Measurements from ENCODE around the gene SP5.

SP5 gene

DNA sequence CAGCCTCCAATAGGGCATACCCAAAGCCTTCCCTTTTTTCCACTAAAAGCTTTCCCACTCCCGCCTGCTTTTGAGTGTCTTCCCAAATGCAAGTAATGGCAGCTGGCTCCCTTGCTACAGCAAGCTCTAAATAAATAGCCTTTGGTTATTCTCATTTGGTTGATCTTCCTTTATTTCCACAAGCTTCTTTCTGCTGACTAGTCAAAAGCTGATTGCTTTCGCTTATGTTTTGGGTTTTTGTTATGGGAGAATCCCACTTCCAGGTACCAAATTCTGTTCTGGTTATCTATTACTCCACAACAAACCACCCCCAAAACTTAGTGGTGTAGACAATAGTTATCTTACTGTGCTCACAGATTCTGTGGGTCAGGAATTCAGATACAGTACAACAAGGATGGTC is 22.3 kb downstream of the SP5 start:
- Histone ChIP-seq H3K9ac (ENCODE audit: low read length) (no peak overlapping the region), H3K27ac (ENCODE audit: low read depth, low read length) (no peak overlapping the region), H3K79me1 (ENCODE audit: low read length) (no peaks in the 10 kb centered on the region), H2BK120ac (ENCODE audit: low read depth, low read length) (no peak overlapping the region), H3K18ac (ENCODE audit: low read length) (no peak overlapping the region), H4K8ac (ENCODE audit: low read depth, low read length) (no peak overlapping the region), H2BK15ac (replicated peaks; ENCODE audit: low read depth) (no peak overlapping the region), H2AK5ac (ENCODE audit: low read length) (no peak overlapping the region), H3K27me3 (ENCODE audit: insufficient read depth, low read length, poor library complexity) (no peaks in the 10 kb centered on the region), H3K79me2 (ENCODE audit: control insufficient read depth, insufficient read depth, low read length) (no peaks in the 10 kb centered on the region), H3K4me1 (ENCODE audit: control insufficient read depth, low read depth, low read length) (no peaks in the 10 kb centered on the region), H3K56ac (ENCODE audit: low read length) (no peak overlapping the region), H4K5ac (ENCODE audit: low read length) (no peak overlapping the region), H3K4me2 (ENCODE audit: low read length) (no peak overlapping the region), H3K23ac (ENCODE audit: low read length) (no peak overlapping the region), H3K36me3 (ENCODE audit: control insufficient read depth, insufficient read depth, low read length) (no peaks in the 10 kb centered on the region), H3K4me3 (ENCODE audit: low read length) (no peak overlapping the region), H2BK5ac (ENCODE audit: low read length) (no peak overlapping the region), H3K4ac (ENCODE audit: low read depth, low read length) (no peak overlapping the region)
- no CpG with 5 or more reads among the region's 2 CpGs for whole genome bisulfite sequencing (ENCODE audit: extremely low coverage, insufficient coverage, low lambda C conversion rate)
- DNase-seq, result no peak

- Histone ChIP-seq H3K23ac (ENCODE audit: low read length) (no peak overlapping the region), H3K4me1 (ENCODE audit: control insufficient read depth, low read depth, low read length) (no peaks in the 10 kb centered on the region), H3K9ac (ENCODE audit: low read length) (no peak overlapping the region), H3K79me1 (ENCODE audit: low read length) (no peaks in the 10 kb centered on the region), H2BK15ac (replicated peaks; ENCODE audit: low read depth) (no peak overlapping the region), H2BK5ac (ENCODE audit: low read length) (no peak overlapping the region), H3K4me2 (ENCODE audit: low read length) (no peak overlapping the region), H3K18ac (ENCODE audit: low read length) (no peak overlapping the region), H4K8ac (ENCODE audit: low read depth, low read length) (no peak overlapping the region), H4K5ac (ENCODE audit: low read length) (no peak overlapping the region), H3K4me3 (ENCODE audit: low read length) (no peak overlapping the region), H3K4ac (ENCODE audit: low read depth, low read length) (no peak overlapping the region), H3K27me3 (ENCODE audit: insufficient read depth, low read length, poor library complexity) (no peaks in the 10 kb centered on the region), H2BK120ac (ENCODE audit: low read depth, low read length) (no peak overlapping the region), H2AK5ac (ENCODE audit: low read length) (no peak overlapping the region), H3K36me3 (ENCODE audit: control insufficient read depth, insufficient read depth, low read length) (no peaks in the 10 kb centered on the region), H3K79me2 (ENCODE audit: control insufficient read depth, insufficient read depth, low read length) (no peaks in the 10 kb centered on the region), H3K56ac (ENCODE audit: low read length) (no peak overlapping the region), H3K27ac (ENCODE audit: low read depth, low read length) (no peak overlapping the region)
- DNase-seq, result no peak
- no CpG with 5 or more reads among the region's 4 CpGs for WGBS (ENCODE audit: extremely low coverage, insufficient coverage, low lambda C conversion rate)
Measured at GRCh38 chr2:170737821-170738220, 22.7 kb downstream of the SP5 start.

- Histone ChIP-seq H2AK5ac (ENCODE audit: low read length) (no peak overlapping the region), H3K4ac (ENCODE audit: low read depth, low read length) (no peak overlapping the region), H3K79me1 (ENCODE audit: low read length) (no peaks in the 10 kb centered on the region), H3K4me2 (ENCODE audit: low read length) (no peak overlapping the region), H3K27ac (ENCODE audit: low read depth, low read length) (no peak overlapping the region), H2BK5ac (ENCODE audit: low read length) (no peak overlapping the region), H3K79me2 (ENCODE audit: control insufficient read depth, insufficient read depth, low read length) (no peaks in the 10 kb centered on the region), H2BK120ac (ENCODE audit: low read depth, low read length) (no peak overlapping the region), H3K4me1 (ENCODE audit: control insufficient read depth, low read depth, low read length) (no peaks in the 10 kb centered on the region), H3K56ac (ENCODE audit: low read length) (no peak overlapping the region), H2BK15ac (replicated peaks; ENCODE audit: low read depth) (no peak overlapping the region), H4K5ac (ENCODE audit: low read length) (no peak overlapping the region), H3K9ac (ENCODE audit: low read length) (no peak overlapping the region), H3K36me3 (ENCODE audit: control insufficient read depth, insufficient read depth, low read length) (no peaks in the 10 kb centered on the region), H3K4me3 (ENCODE audit: low read length) (no peak overlapping the region), H3K27me3 (ENCODE audit: insufficient read depth, low read length, poor library complexity) (no peaks in the 10 kb centered on the region), H3K23ac (ENCODE audit: low read length) (no peak overlapping the region), H4K8ac (ENCODE audit: low read depth, low read length) (no peak overlapping the region), H3K18ac (ENCODE audit: low read length) (no peak overlapping the region)
- WGBS (ENCODE audit: extremely low coverage, insufficient coverage, low lambda C conversion rate), result no CpG with 5 or more reads among the region's 3 CpGs
- DNase-seq, result peak; percentile 31
Measured at GRCh38 chr2:170739048-170739447, 23.9 kb downstream of the SP5 start.

GRCh38 chr2:170739507-170740046 is 24.4 kb downstream of the SP5 start:
- no CpG with 5 or more reads among the region's 3 CpGs for WGBS (ENCODE audit: extremely low coverage, insufficient coverage, low lambda C conversion rate)
- Histone ChIP-seq H3K4me3 (ENCODE audit: low read length) (no peak overlapping the region), H3K79me2 (ENCODE audit: control insufficient read depth, insufficient read depth, low read length) (no peaks in the 10 kb centered on the region), H4K5ac (ENCODE audit: low read length) (no peak overlapping the region), H3K4ac (ENCODE audit: low read depth, low read length) (no peak overlapping the region), H3K9ac (ENCODE audit: low read length) (no peak overlapping the region), H3K79me1 (ENCODE audit: low read length) (no peaks in the 10 kb centered on the region), H3K27me3 (ENCODE audit: insufficient read depth, low read length, poor library complexity) (no peaks in the 10 kb centered on the region), H2AK5ac (ENCODE audit: low read length) (no peak overlapping the region), H3K18ac (ENCODE audit: low read length) (no peak overlapping the region), H3K36me3 (ENCODE audit: control insufficient read depth, insufficient read depth, low read length) (no peaks in the 10 kb centered on the region), H2BK120ac (ENCODE audit: low read depth, low read length) (no peak overlapping the region), H3K4me1 (ENCODE audit: control insufficient read depth, low read depth, low read length) (no peaks in the 10 kb centered on the region), H2BK15ac (replicated peaks; ENCODE audit: low read depth) (no peak overlapping the region), H3K56ac (ENCODE audit: low read length) (no peak overlapping the region), H3K23ac (ENCODE audit: low read length) (no peak overlapping the region), H2BK5ac (ENCODE audit: low read length) (no peak overlapping the region), H4K8ac (ENCODE audit: low read depth, low read length) (no peak overlapping the region), H3K4me2 (ENCODE audit: low read length) (no peak overlapping the region), H3K27ac (ENCODE audit: low read depth, low read length) (no peak overlapping the region)
- no peak for DNase-seq

DNA sequence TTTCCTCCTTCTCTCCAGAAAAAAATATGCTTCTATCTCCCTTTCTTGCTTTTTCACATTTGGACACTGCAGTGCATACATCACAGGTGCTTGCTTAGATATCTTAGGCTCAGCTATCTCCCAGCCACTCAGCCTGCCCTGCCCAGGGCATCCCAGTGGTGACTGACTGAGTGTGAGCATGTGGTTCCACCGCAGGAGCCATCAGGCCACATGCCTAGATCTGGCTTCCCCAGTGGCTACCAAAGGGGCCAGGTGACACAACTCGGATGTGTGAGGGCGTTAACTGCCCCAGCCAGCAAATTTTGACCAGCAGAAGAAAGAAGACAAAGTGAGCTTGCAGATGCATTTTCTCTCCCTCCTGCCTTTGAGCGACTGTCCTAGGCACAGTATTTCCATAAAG is 25.5 kb downstream of the SP5 start:
- H3K9ac ChIP-seq (ENCODE audit: low read length), result no peak overlapping the region
- H3K4ac ChIP-seq (ENCODE audit: low read depth, low read length), result no peak overlapping the region
- no peak overlapping the region for H2BK5ac ChIP-seq (ENCODE audit: low read length)
- no peak overlapping the region for H2BK15ac ChIP-seq (replicated peaks; ENCODE audit: low read depth)
- no peak overlapping the region for H4K5ac ChIP-seq (ENCODE audit: low read length)
- no peak overlapping the region for H3K27ac ChIP-seq (ENCODE audit: low read depth, low read length)
- peak; percentile 42 for DNase-seq
- no peak overlapping the region for H4K8ac ChIP-seq (ENCODE audit: low read depth, low read length)
- H2AK5ac ChIP-seq (ENCODE audit: low read length), result no peak overlapping the region
- H3K79me1 ChIP-seq (ENCODE audit: low read length), result no peaks in the 10 kb centered on the region
- no CpG with 5 or more reads among the region's 4 CpGs for WGBS (ENCODE audit: extremely low coverage, insufficient coverage, low lambda C conversion rate)
- H3K23ac ChIP-seq (ENCODE audit: low read length), result no peak overlapping the region
- H3K36me3 ChIP-seq (ENCODE audit: control insufficient read depth, insufficient read depth, low read length), result no peaks in the 10 kb centered on the region
- no peak overlapping the region for H3K56ac ChIP-seq (ENCODE audit: low read length)
- H3K79me2 ChIP-seq (ENCODE audit: control insufficient read depth, insufficient read depth, low read length), result no peaks in the 10 kb centered on the region
- no peaks in the 10 kb centered on the region for H3K27me3 ChIP-seq (ENCODE audit: insufficient read depth, low read length, poor library complexity)
- H2BK120ac ChIP-seq (ENCODE audit: low read depth, low read length), result no peak overlapping the region
- no peaks in the 10 kb centered on the region for H3K4me1 ChIP-seq (ENCODE audit: control insufficient read depth, low read depth, low read length)
- no peak overlapping the region for H3K4me3 ChIP-seq (ENCODE audit: low read length)
- H3K4me2 ChIP-seq (ENCODE audit: low read length), result no peak overlapping the region
- no peak overlapping the region for H3K18ac ChIP-seq (ENCODE audit: low read length)

- no peak overlapping the region for H2AK5ac ChIP-seq (ENCODE audit: low read length)
- no peak overlapping the region for H3K23ac ChIP-seq (ENCODE audit: low read length)
- no peaks in the 10 kb centered on the region for H3K27me3 ChIP-seq (ENCODE audit: insufficient read depth, low read length, poor library complexity)
- no peak overlapping the region for H4K8ac ChIP-seq (ENCODE audit: low read depth, low read length)
- H2BK5ac ChIP-seq (ENCODE audit: low read length), result no peak overlapping the region
- no peak overlapping the region for H3K4me2 ChIP-seq (ENCODE audit: low read length)
- no peak overlapping the region for H3K4ac ChIP-seq (ENCODE audit: low read depth, low read length)
- no peak overlapping the region for H3K4me3 ChIP-seq (ENCODE audit: low read length)
- no peak overlapping the region for H3K56ac ChIP-seq (ENCODE audit: low read length)
- no peaks in the 10 kb centered on the region for H3K79me2 ChIP-seq (ENCODE audit: control insufficient read depth, insufficient read depth, low read length)
- no peak overlapping the region for H4K5ac ChIP-seq (ENCODE audit: low read length)
- no peak for DNase-seq
- no peak overlapping the region for H3K9ac ChIP-seq (ENCODE audit: low read length)
- no peak overlapping the region for H3K18ac ChIP-seq (ENCODE audit: low read length)
- WGBS (ENCODE audit: extremely low coverage, insufficient coverage, low lambda C conversion rate), result no CpG with 5 or more reads among the region's 3 CpGs
- H3K36me3 ChIP-seq (ENCODE audit: control insufficient read depth, insufficient read depth, low read length), result no peaks in the 10 kb centered on the region
- no peak overlapping the region for H3K27ac ChIP-seq (ENCODE audit: low read depth, low read length)
- no peak overlapping the region for H2BK15ac ChIP-seq (replicated peaks; ENCODE audit: low read depth)
- H2BK120ac ChIP-seq (ENCODE audit: low read depth, low read length), result no peak overlapping the region
- H3K4me1 ChIP-seq (ENCODE audit: control insufficient read depth, low read depth, low read length), result no peaks in the 10 kb centered on the region
- H3K79me1 ChIP-seq (ENCODE audit: low read length), result no peaks in the 10 kb centered on the region
Measured at GRCh38 chr2:170742000-170742399, 26.9 kb downstream of the SP5 start.
